Activated T-cell treated with anti-CD3 and anti-CD28 coated beads for 48 hours (primary cell): ENCODE data around the gene LRRC47.
"Not testable (repeated sequence)": the region's sequence is repeated elsewhere in the genome, so short reads cannot be mapped to it uniquely, and the experiment has no call there.

Experiments used
- DNase-seq: peaks from one replicate; pipeline ENCODE4 v3.0.0-alpha.2; 2020; ENCODE audit warnings: low read depth

LRRC47 gene

DNA sequence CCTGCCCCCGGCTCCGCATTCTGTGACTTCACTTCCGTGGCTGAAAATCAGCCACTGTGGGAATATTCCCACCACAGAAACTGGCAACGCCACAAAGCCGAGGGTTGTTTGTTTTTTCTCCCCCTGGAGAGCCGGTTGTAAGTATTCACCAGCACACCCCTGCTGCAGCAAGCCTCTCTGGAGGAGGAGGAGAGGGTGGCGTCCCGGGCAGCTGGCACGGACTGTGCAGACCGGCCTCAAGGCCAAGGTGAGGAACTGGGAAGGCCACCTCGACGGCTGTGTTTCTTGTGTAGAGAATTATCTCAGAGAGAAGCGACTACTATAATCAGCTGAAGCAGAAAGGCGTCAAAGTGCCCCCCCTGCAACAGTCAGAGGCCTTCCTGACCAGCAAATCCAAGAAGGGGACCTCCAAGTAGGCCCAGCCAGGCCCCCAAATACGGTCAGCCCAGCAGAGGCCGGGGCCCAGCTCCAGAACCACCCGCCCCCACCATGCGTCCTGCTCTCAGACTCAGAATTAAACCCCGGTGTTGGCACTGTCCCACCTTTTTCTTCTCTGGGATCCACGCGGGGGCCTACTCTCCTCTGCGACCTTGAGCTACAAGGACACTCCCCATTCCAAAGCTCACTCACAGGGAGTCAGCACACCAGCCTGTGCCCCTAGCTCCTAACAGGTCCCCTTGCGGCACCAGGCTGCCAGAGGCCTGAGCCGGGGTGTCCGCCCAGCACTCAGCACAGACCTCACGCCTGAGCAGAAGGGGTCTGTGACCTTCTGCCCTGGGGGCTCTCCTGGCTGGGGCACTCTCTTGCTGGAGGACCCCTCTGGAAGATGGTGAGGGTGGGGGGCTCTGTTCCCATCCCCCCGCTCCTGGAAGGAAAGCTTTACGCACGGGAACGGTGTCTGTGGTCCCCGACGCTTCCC lies 24.9 kb downstream of the LRRC47 start:
- DNase-seq: no peak

DNA sequence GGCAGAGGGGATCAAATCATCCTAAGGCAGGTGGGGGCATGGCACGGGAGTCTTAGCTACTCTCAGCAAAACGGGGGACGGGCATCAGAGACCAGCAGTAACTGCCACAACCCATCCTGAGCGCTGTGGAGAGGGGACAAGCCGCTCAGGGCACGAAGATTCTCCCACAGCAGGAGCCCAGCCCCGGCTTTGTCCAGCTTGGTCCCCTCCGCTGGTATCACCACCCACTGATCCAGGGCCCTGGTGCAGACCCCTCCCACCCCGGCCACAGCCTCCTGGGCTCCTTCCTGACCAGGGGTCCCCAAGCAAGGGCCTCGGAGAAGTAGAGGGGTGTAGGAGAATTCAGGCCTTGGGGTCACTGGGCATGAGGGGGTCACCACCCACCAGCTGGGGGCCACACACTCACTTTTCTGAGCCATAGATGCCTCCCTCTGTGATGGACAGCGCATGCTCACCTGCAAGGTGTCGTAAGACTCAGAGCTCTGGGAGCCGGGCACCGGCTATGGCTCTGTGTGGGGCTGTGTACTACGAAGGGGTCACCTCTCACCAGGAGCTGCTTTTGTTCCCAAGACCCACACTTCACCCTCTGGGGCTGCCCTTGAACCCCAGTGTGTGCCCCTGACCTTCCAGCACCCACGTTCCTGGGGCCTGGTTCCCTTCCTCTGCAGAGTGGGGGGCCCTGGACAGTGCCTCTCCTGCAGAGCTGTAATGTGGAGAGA lies 26.1 kb downstream of the LRRC47 start:
- DNase-seq: no peak

DNA sequence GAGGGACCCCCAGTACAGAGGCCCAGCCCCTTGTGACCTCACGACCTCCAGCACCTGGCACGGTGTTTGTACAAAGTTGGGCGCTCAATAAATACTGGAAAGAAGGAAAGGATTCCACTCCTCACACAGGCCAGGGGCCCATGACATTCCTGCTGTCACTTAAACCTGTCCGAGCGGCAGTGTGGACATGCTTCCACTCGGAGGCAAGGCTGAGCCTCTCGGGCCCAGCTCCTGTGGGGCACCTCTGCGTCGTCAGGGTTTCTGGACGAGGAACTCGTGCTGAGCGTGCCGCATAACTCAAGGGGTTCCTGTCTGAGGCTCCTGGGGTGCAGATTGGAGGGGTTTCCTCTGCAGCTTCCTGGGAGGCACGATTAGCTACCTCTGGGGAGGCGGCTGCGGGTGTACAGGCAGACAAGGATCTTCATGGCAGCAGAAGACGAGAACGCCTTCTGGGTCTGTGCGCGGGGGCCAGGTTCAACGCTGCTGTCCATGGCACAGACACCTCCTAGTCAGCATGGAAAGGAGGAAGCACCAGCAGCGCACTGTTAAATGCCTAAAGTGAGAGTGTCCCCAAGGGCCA lies 27.4 kb downstream of the LRRC47 start:
- DNase-seq: no peak

DNA sequence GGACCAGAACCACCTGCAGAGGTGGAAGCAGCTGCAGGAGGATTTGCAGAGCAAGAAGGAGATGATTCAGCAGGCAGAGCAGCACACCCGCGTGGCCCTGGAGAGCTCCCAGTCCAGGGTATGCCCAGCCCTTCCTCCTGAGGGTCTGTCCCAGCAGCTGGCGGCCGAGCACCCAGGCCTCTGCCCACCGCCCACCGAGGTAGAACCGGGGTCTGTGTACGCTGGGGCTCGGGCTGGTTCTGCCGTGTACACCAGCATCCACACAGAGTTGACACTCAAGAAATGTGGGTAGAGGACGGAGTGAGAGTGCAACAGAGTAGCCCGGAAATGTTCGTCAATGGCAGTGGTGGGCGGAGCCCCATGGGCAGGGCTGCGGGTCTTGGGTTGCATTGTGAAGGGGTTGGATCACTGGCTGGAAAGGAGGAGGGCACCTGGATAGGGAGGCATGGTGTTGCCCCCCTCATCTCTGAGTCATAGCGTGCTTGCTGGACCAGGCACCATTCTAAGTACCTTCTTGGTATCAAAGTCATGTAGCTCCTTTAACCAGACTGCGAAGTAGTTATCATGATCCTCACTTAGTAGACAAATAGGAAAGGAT lies 28.9 kb downstream of the LRRC47 start:
- DNase-seq: no peak

DNA sequence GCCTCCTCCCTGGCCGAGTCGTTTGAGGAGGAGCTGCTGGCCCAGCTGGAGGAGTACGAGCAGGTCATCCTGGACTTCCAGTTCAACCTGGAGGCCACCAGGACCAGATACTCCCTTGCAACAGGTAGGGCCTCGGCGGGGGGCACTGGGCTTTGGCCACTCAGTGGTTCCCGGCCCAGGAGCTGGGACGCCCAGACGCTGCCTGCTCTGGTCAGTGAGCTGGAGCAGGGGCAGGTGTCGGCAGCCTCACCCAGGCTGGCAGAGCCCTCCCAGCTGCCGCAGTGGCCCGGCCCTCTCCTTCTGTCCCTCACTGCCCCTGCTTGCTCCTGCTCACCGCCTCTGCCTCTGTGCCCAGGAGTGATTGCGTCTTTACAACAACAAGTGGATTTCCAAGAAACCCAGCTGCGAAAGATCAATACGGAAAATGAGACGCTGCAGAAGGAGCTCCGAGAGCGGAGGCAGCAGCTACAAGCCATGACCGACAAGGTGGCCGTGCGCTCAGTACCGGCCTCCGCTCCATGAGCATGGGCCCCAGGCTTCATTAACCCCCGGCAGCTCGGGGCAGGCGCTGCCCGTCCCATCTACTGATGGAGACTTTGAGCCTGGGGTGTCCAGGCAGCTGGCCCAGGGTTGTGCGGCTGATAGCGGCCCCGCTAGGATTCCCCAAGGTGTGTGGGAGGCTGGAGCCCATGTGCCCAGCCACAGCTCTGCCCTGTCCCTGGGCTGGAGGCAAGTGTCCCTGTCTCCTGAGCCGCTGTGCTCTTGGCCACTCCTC lies 32.8 kb downstream of the LRRC47 start:
- no peak for DNase-seq

DNA sequence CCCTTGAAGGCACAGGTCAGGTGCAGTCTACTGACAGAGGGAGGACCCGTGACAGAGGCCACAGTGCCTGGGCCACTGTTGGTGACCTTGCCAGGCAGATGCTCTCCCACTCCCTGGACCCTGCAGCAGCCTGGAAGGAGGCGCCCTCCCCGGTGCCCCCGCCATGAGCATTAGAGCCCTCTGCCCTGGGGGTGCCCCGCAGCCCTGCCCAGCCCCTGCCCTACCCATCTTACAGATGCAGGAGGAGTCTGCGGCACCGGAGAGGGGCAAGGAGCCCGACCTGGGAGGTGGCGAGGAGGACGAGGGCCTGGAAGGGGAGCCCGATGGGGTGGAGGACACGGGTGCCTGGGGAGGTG lies 33.4 kb downstream of the LRRC47 start:
- no peak for DNase-seq

DNA sequence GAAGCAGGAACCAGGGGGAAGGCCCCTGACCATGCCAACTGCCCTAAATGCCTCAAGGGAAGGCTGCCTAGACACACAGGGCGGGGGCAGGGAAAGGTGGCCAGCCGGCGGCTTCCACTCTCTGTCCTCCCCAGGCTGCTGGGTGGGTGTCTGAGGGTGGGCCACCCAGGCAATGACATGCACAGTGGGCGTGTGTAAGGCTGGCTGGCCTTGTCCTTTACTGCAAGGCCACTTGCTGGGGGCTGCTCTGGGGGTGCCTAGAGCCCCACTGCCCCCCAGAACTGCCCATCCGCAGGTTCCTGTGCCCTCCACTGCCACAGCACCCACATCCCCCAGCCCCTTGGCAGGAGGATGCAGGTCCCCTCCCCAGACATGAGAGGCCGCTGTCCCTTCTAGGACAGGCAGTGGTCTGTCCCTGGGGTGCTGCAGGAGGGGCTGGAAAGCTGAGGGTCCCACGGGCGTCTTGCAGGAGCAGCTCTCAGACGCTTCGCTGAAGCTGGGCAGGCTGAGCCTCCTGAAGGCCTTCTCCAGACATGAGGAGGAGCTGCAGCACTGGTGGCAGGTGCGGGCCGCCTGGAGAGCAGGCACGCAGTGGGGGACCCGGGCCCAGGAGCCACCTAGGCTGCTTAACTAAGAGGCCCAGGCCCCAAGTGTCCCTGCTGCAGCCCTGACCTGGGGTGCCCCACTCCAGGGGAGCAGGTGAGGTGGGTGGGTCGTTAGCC lies 34.0 kb downstream of the LRRC47 start:
- no peak for DNase-seq

DNA sequence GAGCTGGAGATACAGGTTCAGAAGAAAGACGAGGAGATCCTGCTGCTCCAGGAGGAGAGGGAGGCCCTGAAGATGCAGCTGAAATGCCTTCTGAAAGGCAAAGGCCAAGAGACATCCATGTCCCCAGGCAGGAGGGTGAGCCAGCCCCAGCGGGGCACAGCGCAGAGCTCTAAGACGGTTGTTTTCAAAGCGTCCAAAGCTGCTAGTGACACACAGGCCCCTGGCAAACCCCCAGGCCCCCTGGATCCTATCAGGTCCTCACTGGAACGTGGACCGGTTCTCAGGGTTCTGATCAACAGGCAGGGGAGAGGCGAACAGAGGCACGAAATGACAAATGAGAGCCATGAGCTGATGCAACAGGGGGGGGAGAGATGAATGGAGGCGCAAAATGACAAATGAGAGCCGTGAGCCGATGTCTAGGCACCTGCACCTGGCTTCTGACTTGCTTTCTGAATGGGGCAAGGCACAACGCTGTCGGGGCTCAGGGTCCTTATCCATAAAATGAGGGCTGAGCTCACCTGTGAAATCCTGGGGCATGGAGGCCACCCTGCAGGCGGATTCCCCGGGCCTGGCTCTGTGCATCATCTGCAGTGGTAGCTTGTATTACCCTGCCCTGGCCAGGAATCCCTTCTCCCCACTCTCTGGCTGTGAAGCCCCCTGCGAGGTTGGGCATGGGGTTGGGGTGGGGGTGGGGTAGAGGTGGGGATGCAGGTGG lies 34.8 kb downstream of the LRRC47 start:
- no peak for DNase-seq

DNA sequence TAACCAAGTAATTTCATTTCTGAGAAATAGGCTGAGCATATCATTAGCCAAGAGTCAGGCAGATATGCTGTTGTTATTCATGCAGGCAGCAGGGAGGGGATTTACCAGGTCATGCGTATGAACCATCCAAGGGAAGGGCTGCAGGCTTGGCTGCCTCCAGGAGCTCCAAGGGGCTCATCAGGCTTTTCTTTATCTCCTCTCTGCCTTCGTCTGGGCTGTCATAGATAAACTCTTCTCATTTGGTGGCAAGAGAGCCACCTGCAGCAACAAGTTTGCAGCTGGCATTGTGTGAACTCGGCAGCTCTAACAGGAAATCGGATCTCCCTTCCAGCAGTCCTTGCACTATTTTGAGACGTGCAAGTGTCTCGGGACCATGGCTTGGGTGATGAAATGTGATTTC lies 36.5 kb downstream of the LRRC47 start:
- no peak for DNase-seq

DNA sequence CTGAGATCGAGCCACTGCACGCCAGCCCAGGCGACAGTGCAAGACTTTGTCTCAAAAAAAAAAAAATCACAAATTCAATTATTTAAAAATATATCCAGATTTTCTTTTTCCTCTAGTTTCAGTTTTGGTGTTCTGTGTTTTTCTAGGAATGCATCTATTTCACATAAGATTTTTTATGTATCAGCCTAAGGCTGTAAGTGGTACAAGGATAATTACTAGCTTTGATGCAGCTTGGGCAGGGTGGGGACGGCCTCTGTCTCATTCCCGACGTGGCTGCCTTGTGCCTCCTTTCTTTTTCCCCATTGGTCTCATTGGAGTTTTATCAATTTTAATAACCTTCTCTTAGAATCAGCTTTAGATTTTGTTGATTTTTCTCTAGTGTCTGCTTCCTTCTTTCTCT lies 37.1 kb downstream of the LRRC47 start:
- DNase-seq: no peak

DNA sequence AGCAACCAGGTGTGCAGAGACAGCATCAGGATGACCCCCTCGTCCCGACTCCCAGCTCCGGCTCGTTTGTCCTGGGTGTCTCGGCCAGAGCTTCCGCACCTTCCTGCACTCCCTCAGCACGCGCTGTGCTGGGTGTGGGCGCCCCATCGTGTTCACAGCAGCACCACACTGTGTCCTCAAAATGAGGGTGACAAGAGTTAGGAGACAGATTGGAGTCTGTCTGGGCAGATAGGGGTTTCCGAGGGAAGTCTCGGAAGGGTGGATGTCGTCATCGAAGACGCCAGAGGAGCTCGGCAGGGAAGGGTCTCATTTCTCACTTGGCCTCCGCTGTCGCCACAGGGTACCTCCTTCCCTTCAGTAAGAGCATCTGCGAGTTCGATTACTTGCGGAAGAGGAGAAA lies 39.9 kb downstream of the LRRC47 start:
- no peak for DNase-seq

DNA sequence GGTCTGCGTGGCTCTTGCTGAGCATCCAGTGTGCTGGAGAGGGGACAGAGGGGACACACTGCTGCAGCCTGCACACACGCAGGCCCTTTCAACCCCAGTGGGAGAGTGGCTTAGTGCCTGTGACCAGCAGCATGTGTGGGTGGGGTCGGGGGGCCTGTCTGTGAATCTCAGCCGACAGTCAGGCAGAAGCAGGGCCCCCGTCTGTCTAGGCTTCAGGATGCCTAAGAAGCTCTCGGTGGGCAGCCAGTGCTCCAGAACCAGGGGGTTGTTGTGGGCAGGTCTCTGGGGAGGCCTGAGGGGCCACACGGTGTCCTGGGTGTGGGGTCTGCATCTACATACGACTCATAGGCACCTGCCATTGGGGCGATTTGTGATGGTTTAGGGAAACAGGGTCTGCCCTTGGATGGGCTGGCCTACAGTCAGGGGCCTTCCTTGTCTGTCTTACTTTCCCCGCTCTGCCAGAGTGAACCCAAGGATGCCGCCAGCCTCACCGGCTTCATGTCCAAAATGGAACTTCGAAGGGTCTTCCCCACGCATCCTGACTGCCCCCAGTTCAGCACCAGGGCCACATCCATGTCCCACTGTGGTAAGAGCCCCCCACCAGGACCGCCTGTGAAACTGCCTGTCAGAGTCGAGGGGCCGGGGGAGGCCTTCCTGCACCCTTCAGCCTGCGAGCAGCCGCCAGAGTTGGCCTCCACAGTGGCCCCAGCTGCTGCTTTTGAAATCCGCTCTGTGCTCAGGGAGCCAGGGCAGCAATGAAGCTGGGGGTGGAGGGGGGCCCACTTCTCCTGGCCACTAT lies 42.4 kb downstream of the LRRC47 start:
- no peak for DNase-seq

DNA sequence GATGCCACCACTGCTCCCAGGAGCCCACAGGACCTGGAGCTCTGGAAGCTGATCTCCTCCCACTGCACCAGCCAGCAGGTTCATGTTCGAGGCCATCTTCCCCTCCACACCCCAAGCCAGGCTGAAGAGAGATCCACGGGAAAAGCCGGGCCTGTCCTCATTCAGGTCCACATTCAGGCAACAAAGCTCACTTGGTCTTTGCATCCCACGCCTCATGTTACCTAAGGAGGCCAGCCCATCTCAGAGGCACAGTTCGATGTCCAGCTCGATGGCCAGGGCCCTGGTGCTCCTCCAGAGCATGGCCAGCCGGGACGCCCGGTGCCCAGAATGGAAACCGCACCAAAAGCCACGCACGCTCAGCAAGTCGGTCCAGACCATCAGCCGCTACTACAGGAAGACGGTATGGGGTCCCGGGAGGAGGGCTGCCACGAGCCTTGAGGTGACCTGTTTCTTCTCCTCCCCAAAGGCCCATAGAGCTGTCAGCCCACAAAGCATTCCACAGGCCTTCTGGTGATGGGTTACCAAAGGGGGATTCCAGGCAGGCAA lies 43.8 kb downstream of the LRRC47 start, which contains the start of gene CCDC27:
TSS of gene CCDC27 (plus strand) at position 51 of the 546 bp plus-strand sequence. CDS start at position 83, 32 bp downstream.
- DNase-seq: no peak

DNA sequence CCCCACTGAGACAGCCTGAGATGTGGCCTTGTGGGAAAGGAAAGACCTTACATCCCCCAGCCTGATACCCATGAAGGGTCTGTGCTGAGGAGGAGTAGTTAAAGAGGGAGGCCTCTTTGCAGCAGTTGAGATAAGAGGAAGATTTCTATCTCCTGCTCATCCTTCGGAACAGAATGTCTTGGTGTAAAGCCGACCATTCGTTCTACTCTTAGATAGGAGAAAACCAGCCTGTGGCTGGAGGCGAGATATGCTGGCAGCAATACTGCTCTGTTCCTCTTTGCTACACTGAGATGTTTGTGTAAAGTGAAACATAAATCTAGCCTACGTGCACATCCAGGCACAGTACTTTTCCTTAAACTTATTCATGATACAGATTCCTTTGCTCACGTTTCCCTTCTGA lies 45.6 kb downstream of the LRRC47 start:
- DNase-seq: no peak

DNA sequence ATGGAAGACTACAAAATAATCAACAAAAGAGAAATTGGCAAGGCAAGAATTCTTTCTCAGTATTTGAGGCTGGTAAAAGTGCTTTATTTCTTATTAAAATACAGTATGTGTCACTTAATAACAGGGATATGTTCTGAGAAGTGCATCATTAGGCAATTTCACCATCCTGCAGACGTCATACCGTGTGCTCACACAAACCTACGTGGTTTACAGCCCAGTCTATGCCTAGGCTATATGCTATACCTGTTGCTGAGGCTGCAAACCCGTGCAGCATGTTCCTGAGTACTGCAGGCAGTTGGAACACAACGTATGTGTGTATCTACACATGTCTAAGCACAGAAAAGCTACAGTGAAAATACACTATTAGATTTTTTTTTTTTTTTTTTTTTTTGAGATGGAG lies 46.8 kb downstream of the LRRC47 start:
- no peak for DNase-seq

DNA sequence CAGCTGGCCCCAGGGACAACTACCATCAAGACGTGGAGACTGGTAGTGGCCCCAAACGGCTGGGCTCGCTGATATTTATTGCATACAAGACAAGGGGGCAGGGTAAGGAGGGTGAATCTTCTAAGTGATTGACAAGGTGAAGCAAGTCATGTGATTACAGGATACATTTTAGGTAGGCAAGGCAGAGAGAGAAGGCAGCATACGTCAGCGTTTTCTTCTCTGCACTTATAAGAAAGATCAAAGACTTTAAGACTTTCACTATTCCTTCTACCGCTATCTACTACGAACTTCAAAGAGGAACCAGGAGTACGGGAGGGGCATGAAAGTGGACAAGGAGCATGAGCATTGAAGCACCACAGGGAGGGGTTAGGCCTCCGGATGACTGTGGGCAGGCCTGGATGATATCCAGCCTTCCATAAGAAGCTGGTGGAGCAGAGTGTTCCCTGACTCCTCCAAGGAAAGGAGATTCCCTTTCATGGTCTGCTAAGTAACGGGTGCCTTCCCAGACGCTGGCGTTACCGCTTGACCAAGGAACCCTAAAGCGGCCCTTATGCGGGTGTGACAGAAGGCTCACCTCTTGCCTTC lies 47.9 kb downstream of the LRRC47 start:
- DNase-seq: not testable (repeated sequence)

DNA sequence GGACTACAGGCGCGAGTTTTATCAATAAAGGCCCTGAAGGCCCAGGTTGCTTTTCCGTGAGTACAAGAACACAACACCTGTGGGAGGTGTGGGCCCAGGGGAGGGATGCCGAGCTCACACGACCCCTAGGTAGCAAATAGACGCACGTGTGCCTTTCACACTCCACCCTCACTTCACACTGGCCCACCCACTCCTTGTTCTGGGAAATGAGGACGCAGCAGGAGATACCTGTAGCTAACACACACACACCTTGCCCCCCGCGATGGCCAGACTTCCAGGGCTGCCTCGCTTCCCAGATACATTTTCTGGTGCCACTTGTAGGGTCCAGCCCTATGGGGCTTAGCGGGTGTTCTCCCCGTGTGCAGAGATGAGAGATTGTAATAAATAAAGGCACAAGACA lies 48.4 kb downstream of the LRRC47 start:
- DNase-seq: no peak

DNA sequence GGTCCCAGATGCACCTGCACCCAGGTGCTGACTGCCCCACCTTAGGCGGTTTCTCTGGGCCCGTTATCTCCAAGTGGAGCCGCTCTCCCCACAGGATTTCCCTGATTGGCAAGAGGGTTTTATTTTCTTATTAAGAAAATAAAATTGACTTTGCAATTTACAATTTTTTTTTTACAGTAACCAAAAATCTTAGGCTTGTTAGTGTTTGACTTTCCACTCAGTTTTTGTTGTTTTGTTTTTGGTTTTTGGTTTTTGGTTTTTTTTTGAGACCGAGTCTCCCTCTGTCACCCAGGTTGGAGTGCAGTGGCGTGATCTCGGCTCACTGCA lies 48.8 kb downstream of the LRRC47 start:
- DNase-seq: no peak
